Left lung (tissue), 10 donors: ENCODE results near the gene PAX8. TPM values are rescaled to one million over a fixed set of nuclear protein-coding genes. Genes with fewer than 3 reads are reported as not detected.

Experiments used
- ATAC-seq: fragments of 200-7000 bp; cut with Tn5 transposase; one replicate; pipeline ENCODE4 v1.9.1; 2020; ENCODE audit warnings: moderate library complexity
- DNase-seq, 4 donors: peaks; one replicate each; pipeline ENCODE4 v3.0.0-alpha.2; 2013 to 2020
- H3K27ac ChIP-seq, 2 donors: fragments of 200-600 bp; sonication (generic) in 1 of 2; one replicate each; pipeline versions ENCODE4 v1.5.0 to v1.8.0; 2020 to 2021
- H3K27me3 ChIP-seq, 2 donors: fragments of 200-600 bp; sonication (generic) in 1 of 2; one replicate each; pipeline versions ENCODE4 v1.5.0 to v1.8.0; 2020 to 2021
- H3K36me3 ChIP-seq, 2 donors: fragments of 200-600 bp; sonication (generic) in 1 of 2; one replicate each; pipeline versions ENCODE4 v1.5.0 to v1.8.0; 2020 to 2021
- H3K4me1 ChIP-seq, 2 donors: fragments of 200-600 bp; one replicate each; pipeline ENCODE4 v1.8.0; 2021
- H3K4me3 ChIP-seq, 2 donors: fragments of 200-600 bp; sonication (generic) in 1 of 2; one replicate each; pipeline versions ENCODE4 v1.5.0 to v1.8.0; 2020 to 2021; ENCODE audit warnings: mild to moderate bottlenecking in 1 of 2
- H3K9me3 ChIP-seq, 2 donors: fragments of 200-600 bp; sonication (generic) in 1 of 2; one replicate each; pipeline versions ENCODE4 v1.5.0 to v1.8.0; 2020 to 2021
- CTCF ChIP-seq, 2 donors: fragments of 200-600 bp; sonication (generic) in 1 of 2; IDR thresholded peaks; one replicate each; pipeline versions ENCODE4 v1.5.0 to v1.8.0; 2021; ENCODE audit warnings: antibody characterized with exemption in 2 of 2
- intact Hi-C, 2 donors: fragments of 100-400 bp; cut with DNase I; formaldehyde crosslinking; loops; one replicate each; pipeline versions ENCODE4 v1.11.2 to v1.14.2; 2022
- polyA plus RNA-seq, 6 donors: library from polyadenylated mRNA; unstranded; fragments of 120-200 nt; gene quantifications; one replicate each; pipeline ENCODE4 v1.2.1, GENCODE V29; 2013; ENCODE audit not compliant: insufficient read length in 6 of 6
- total RNA-seq, 2 donors: library from RNA; stranded (reverse); fragmentation: NEBNext Ultra II Directional; extraction: Animal tissue kit (Norgen Biotek cat#: 25700); gene quantifications; one replicate each; pipeline ENCODE4 v1.2.1, GENCODE V29; 2021
- donor health status: DM: no; HTN: yes; CAD: no.
- donor health status: DM: no; HTN: no; CAD: no.

PAX8 gene
- total and polyA plus RNA-seq, 8 donors = 2.6 to 16.8 (median 6.4) TPM

GRCh38 chr2:113196839-113197238 is 81.9 kb downstream of the PAX8 start:
- Histone ChIP-seq H3K4me3 (no peak overlapping the region), H3K27ac (no peak overlapping the region), H3K4me1 (peaks cover 0 to 14% of the 10 kb centered on the region in 2 donors), H3K27me3 (no peaks in the 10 kb centered on the region), H3K36me3 (peaks cover 0 to 93% of the 10 kb centered on the region in 2 donors), H3K9me3 (no peaks in the 10 kb centered on the region)
- no peak for TF ChIP-seq CTCF (IDR thresholded peaks at IDR 0.05)
- ATAC-seq (no peak), DNase-seq (peak in 1 of 4 donors; percentile 42)
- intact Hi-C loops = loop anchor here in 1 of 2 donors (5.0 kb wide), 1 partner anchor 60 kb away; no protein-coding TSS in a partner anchor

GRCh38 chr2:113195923-113196501 is 82.7 kb downstream of the PAX8 start:
- DNase-seq (no peak), ATAC-seq (no peak)
- Histone ChIP-seq H3K27ac (no peak overlapping the region), H3K27me3 (no peaks in the 10 kb centered on the region), H3K4me1 (peaks cover 0 to 14% of the 10 kb centered on the region in 2 donors), H3K9me3 (no peaks in the 10 kb centered on the region), H3K36me3 (peaks cover 0 to 85% of the 10 kb centered on the region in 2 donors), H3K4me3 (no peak overlapping the region)
- intact Hi-C loops = loop anchor here in 1 of 2 donors (5.0 kb wide), 1 partner anchor 59 kb away; no protein-coding TSS in a partner anchor
- no peak for TF ChIP-seq CTCF (IDR thresholded peaks at IDR 0.05)

GRCh38 chr2:113192459-113193100 is 86.1 kb downstream of the PAX8 start:
- no peak for ATAC-seq
- Histone ChIP-seq H3K27me3 (no peaks in the 10 kb centered on the region), H3K36me3 (peaks cover 0 to 65% of the 10 kb centered on the region in 2 donors), H3K9me3 (no peaks in the 10 kb centered on the region), H3K4me1 (peaks cover 0 to 11% of the 10 kb centered on the region in 2 donors), H3K27ac (no peak overlapping the region), H3K4me3 (no peak overlapping the region)
- DNase-seq = no peak
- intact Hi-C loops = no loop called here
- no peak for TF ChIP-seq CTCF (IDR thresholded peaks at IDR 0.05)

- Histone ChIP-seq H3K36me3 (peaks cover 0 to 55% of the 10 kb centered on the region in 2 donors), H3K27ac (no peak overlapping the region), H3K4me1 (peaks cover 0 to 26% of the 10 kb centered on the region in 2 donors), H3K27me3 (no peaks in the 10 kb centered on the region), H3K9me3 (no peaks in the 10 kb centered on the region), H3K4me3 (no peak overlapping the region)
- ATAC-seq = no peak
- TF ChIP-seq CTCF (IDR thresholded peaks at IDR 0.05) = no peak
- DNase-seq = no peak
- intact Hi-C loops = no loop called here
Observed at GRCh38 chr2:113190871-113191270, 87.8 kb downstream of the PAX8 start.

- no peak for TF ChIP-seq CTCF (IDR thresholded peaks at IDR 0.05)
- intact Hi-C loops = no loop called here
- Histone ChIP-seq H3K36me3 (peaks cover 0 to 39% of the 10 kb centered on the region in 2 donors), H3K27ac (peak overlapping the region in 1 of 2 donors; percentile 77), H3K4me3 (no peak overlapping the region), H3K4me1 (peaks cover 0 to 52% of the 10 kb centered on the region in 2 donors), H3K27me3 (no peaks in the 10 kb centered on the region), H3K9me3 (no peaks in the 10 kb centered on the region)
- ATAC-seq (no peak), DNase-seq (no peak)
Observed at GRCh38 chr2:113187771-113188170, 91.0 kb downstream of the PAX8 start.
